Muscle of leg (tissue), 11 donors: ENCODE results near the gene SUSD4. TPM values are rescaled to one million over a fixed set of nuclear protein-coding genes. Genes with fewer than 3 reads are reported as not detected.

Source experiments
- DNase-seq: peaks from one replicate; pipeline ENCODE4 v3.0.0; 2013
- H3K27ac ChIP-seq: one replicate; pipeline ENCODE4 v1.5.1; 2013; ENCODE audit warnings: mild to moderate bottlenecking, low read length, control low read depth
- H3K27me3 ChIP-seq: one replicate; pipeline ENCODE4 v1.6.1; 2013; ENCODE audit warnings: low read length; ENCODE audit not compliant: control insufficient read depth, insufficient read depth
- H3K36me3 ChIP-seq: one replicate; pipeline ENCODE4 v1.6.1; 2013; ENCODE audit warnings: low read length; ENCODE audit not compliant: control insufficient read depth, insufficient read depth
- H3K4me1 ChIP-seq: one replicate; pipeline ENCODE4 v1.6.1; 2013; ENCODE audit warnings: low read length; ENCODE audit not compliant: control insufficient read depth, insufficient read depth
- H3K4me3 ChIP-seq: one replicate; pipeline ENCODE4 v1.5.1; 2013; ENCODE audit warnings: low read length, control low read depth
- H3K9me3 ChIP-seq: replicated peaks from 2 replicates; pipeline ENCODE4 v1.6.1; 2013; ENCODE audit warnings: low read depth, low read length; ENCODE audit not compliant: control insufficient read depth
- WGBS: methylation state at CpG from one replicate; pipeline ENCODE4 v1.1.5; 2013; ENCODE audit warnings: missing lambda C conversion rate; ENCODE audit not compliant: insufficient coverage; 5-methylcytosine and 5-hydroxymethylcytosine counted together
- polyA plus RNA-seq, 8 donors: library from polyadenylated mRNA; unstranded; fragments of 120-200 nt; gene quantifications; one replicate each; pipeline versions ENCODE4 v1.2.1 to v1.2.3, GENCODE V29; 2013; ENCODE audit warnings: inconsistent platforms in 1 of 8, low replicate concordance in 1 of 8; ENCODE audit not compliant: insufficient read length in 8 of 8, insufficient read depth in 1 of 8
- total RNA-seq: library from RNA; stranded (reverse); fragments of 120-200 nt; gene quantifications from one replicate; pipeline ENCODE4 v1.2.4, GENCODE V29; 2013

Gene SUSD4
- total and polyA plus RNA-seq, 9 donors: 2.0 to 4.1 (median 2.8) TPM

DNA sequence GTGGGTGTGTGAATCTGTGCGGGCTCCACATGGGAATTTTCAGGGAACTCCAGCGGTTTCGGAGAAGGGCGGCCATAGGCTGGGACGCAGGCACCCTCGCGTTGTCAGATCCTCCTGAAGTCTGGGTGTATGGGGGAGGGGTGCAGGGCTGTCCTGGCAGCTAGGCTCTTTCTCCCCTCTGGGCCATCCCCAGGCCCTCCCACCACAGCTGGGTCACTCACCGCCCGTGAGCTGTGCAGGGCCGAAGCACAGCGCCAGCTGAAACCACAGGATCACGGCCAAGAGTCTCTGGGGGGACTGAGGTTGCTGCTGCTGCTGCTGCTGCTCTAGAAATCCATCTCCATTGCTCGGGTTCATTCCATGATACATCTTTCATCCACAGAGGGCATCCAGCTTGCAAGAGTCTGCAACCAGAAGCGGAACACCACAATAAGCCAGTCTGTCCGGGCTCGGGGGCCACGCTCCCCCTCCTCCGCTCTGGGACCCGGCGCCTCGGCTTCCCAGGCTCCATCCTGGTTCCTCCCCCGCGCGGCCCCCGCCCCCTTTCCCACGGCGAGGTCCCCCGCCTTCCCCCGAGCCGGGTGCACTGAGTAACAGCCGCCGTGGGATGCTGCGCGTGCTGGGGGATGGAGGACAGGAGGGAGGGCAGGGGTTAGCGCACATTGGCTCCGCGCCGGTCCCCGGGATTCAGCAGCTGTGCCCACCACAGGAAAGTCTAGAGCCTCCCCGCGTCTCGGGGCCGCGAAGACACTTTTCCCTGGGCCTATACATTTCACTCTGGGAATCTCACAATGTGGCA lies 720 bp downstream of the SUSD4 start:
- DNase-seq: peak; percentile 73

DNA sequence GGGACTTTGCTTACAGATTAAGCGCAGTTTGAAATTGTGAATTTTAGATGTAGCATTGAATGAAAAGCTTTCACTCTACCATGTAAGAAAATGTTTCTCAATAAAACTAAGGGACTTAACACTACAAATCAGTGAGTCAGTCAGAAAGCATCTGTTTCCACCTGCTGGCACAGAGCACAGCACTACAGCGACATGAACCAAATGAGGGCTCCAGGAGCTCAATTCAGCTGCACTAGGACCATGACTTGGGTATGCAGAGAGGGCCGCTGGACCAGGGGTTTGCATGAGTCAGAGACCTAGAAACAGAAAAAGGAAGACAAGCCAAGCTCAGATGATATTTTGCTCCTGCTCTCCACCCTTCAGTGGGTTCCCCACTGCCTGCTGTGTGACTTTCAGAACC lies 5.2 kb downstream of the SUSD4 start:
- Histone ChIP-seq H3K36me3 (no peaks in the 10 kb centered on the region), H3K27ac (no peak overlapping the region), H3K27me3 (peaks cover 38% of the 10 kb centered on the region), H3K9me3 (no peaks in the 10 kb centered on the region), H3K4me3 (no peak overlapping the region), H3K4me1 (peaks cover 10% of the 10 kb centered on the region)
- WGBS: 45% methylated on average over 2 of the region's 3 CpGs
- no peak for DNase-seq

More for the DNA sequence above, 720 bp downstream of the SUSD4 start:
- under 1% methylated on average over 36 of the region's 44 CpGs for WGBS
- Histone ChIP-seq H3K27ac (peak overlapping the region; percentile 3), H3K9me3 (no peaks in the 10 kb centered on the region), H3K36me3 (no peaks in the 10 kb centered on the region), H3K4me1 (peaks cover 18% of the 10 kb centered on the region), H3K4me3 (peak overlapping the region; percentile 49), H3K27me3 (peaks cover 50% of the 10 kb centered on the region)

DNA sequence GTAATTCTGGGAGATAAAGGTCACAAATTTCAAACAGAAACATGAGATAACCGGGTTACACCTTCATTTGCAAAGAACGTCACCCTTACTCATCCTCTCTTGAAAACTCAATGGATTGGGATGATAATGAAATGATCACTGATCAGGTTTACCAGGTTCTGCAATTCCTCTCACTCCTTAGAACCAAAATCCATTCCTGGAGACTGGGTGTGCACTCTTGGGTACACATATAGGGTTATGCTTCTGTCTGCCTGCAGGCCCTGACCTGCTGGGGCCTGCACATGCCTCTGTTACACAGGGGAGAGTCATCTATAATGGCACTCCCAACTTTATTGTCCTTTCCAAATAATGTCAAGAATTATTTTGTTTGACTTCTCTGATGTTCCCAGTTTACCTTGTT lies 8.3 kb downstream of the SUSD4 start:
- no CpG with 5 or more reads among the region's 2 CpGs for WGBS

DNA sequence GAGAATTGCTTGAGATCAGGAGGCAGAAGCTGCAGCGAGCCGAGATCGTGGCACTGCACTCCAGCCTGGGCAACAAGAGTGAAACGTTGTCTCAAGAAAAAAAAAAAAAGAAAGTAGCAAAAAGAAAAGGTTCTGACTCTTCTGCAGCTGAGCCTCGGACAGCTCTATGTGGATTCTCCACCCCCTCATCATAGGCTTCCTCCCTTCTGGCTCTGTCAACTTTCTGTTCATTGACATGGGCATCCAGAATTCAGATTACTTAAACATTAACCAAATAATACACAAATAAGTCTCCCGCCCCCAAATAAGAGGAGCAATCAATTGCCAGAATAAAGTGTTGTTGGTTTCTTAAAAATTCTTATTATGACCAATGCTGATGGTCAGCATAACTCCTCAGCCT lies 10.0 kb downstream of the SUSD4 start:
- WGBS: no CpG with 5 or more reads among the region's 6 CpGs
- H3K36me3 ChIP-seq: no peaks in the 10 kb centered on the region
- peaks cover 9% of the 10 kb centered on the region for H3K4me1 ChIP-seq
- H3K27ac ChIP-seq: no peak overlapping the region
- H3K27me3 ChIP-seq: peaks cover 24% of the 10 kb centered on the region
- no peaks in the 10 kb centered on the region for H3K9me3 ChIP-seq
- no peak overlapping the region for H3K4me3 ChIP-seq
- no peak for DNase-seq

More for the DNA sequence above, 8.3 kb downstream of the SUSD4 start:
- no peak for DNase-seq
- H3K9me3 ChIP-seq: no peaks in the 10 kb centered on the region
- no peaks in the 10 kb centered on the region for H3K36me3 ChIP-seq
- peaks cover 6% of the 10 kb centered on the region for H3K4me1 ChIP-seq
- H3K4me3 ChIP-seq: no peak overlapping the region
- peaks cover 33% of the 10 kb centered on the region for H3K27me3 ChIP-seq
- no peak overlapping the region for H3K27ac ChIP-seq

DNA sequence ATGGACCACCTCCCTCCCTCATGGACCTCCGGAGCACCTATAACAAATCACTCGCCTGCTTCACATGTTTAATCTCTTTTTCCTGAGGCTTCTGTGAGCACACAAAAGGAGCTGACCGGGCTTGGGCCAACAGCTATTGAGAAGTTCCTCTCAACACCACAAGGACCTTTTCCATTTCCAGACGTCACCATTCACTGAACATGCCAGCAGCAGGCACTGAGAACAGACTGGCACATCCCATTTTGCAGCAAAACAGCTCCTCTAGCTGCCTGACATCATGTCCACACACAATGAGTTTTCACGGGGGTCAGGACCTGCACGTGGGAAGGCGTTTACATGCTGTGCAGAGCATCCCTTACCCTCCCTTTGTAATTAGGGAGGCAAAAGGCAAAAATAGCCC lies 11.0 kb downstream of the SUSD4 start:
- Histone ChIP-seq H3K27ac (no peak overlapping the region), H3K4me3 (no peak overlapping the region), H3K9me3 (no peaks in the 10 kb centered on the region), H3K4me1 (peaks cover 9% of the 10 kb centered on the region), H3K36me3 (no peaks in the 10 kb centered on the region), H3K27me3 (peaks cover 23% of the 10 kb centered on the region)
- DNase-seq: no peak
- 53% methylated on average over 4 of the region's 7 CpGs for WGBS

DNA sequence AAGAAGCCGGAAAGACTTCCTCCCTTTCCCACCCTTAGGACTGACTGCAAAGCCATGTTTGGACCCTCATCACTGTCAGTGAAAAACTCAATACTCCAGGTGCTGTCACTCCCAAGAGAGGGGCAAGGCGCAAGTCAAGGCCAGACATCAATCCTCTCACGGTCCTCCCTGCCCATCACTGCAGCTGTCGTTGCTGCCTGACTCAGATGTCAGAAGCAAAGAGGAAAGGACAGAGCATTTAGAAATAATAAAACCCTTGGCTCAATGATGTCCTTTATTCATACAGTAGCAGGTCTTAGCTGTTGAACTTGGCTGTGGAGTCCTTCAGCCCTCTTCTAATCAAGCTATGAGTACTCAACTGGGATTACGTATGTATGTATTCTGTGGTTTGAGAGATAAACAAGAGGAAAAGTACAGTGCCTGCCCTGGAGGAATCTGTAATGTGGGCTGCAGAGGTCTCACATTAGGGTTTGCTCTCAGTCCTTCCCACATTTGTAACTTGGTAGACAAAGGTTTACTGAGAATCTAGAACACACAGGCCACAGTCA lies 13.5 kb downstream of the SUSD4 start:
- Histone ChIP-seq H3K4me1 (peaks cover 9% of the 10 kb centered on the region), H3K36me3 (no peaks in the 10 kb centered on the region), H3K27ac (no peak overlapping the region), H3K9me3 (no peaks in the 10 kb centered on the region), H3K27me3 (peaks cover 23% of the 10 kb centered on the region), H3K4me3 (no peak overlapping the region)
- 100% methylated on average over 1 of the region's 5 CpGs for WGBS
- no peak for DNase-seq

DNA sequence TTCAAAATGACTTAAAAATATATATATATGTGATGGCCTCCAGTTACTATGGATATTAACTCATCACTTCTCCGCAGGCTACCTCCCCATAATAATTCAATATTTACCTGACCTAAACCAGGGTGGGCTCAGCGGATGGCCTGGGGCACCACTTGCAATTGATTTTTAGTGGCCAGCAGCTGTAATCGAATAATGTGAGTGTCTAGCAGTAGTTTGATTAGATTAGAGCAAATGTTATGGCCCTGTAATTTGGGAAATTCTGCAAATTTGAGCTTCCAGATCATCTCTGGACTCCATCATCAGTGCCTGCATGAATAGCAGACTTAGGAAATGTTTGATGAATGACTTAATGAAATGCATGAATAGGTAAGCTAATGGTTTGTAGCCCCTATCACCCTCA lies 14.7 kb downstream of the SUSD4 start:
- no peak for DNase-seq
- H3K27ac ChIP-seq: no peak overlapping the region
- peaks cover 9% of the 10 kb centered on the region for H3K4me1 ChIP-seq
- H3K27me3 ChIP-seq: peaks cover 23% of the 10 kb centered on the region
- no peak overlapping the region for H3K4me3 ChIP-seq
- WGBS: 93% methylated on average over 2 of the region's 3 CpGs
- no peaks in the 10 kb centered on the region for H3K36me3 ChIP-seq
- no peaks in the 10 kb centered on the region for H3K9me3 ChIP-seq

DNA sequence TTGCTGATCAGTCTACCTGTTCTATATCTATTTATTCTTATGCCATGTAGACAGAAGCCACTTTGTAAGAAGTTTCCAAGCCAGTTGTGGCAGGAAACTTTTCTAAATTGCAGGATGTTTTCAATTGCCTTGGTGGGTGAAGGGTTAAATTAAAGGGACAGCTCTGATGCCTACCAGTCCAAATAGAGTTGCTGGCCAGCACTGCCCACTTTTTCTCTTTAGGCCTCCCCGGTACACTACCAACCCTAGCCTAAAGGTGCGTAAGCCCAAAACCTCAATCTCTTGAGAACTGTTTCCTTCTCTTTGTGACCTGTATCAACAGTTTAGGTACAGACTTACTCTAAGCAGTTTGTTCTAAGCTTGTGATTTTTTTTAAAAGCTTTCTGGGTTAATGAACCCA lies 15.5 kb downstream of the SUSD4 start:
- WGBS: no CpG with 5 or more reads among the region's 2 CpGs
- DNase-seq: no peak
- Histone ChIP-seq H3K4me3 (no peak overlapping the region), H3K4me1 (peaks cover 9% of the 10 kb centered on the region), H3K36me3 (no peaks in the 10 kb centered on the region), H3K27ac (no peak overlapping the region), H3K27me3 (peaks cover 18% of the 10 kb centered on the region), H3K9me3 (no peaks in the 10 kb centered on the region)

DNA sequence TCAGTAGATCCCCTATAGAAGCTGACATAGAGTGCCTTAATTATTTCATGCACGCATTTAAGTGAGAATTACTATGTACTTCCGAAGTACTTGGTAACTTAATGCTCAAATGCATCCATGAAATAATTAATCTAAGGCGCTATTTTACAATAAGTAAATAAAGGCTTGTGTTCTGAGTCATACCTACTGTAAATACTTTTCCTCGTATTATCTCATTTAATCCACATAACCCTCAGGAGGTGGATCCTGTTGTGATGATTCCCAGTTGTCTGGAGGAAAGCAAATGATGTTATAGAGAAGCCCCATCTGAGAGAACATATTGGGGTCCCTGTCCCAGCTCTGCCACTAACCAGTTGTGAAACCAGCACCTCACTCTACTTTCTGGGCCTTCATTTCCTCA lies 16.4 kb downstream of the SUSD4 start:
- Histone ChIP-seq H3K27ac (no peak overlapping the region), H3K4me1 (peaks cover 9% of the 10 kb centered on the region), H3K9me3 (no peaks in the 10 kb centered on the region), H3K36me3 (no peaks in the 10 kb centered on the region), H3K4me3 (no peak overlapping the region), H3K27me3 (peaks cover 10% of the 10 kb centered on the region)
- DNase-seq: no peak
- no CpG with 5 or more reads among the region's 4 CpGs for WGBS

DNA sequence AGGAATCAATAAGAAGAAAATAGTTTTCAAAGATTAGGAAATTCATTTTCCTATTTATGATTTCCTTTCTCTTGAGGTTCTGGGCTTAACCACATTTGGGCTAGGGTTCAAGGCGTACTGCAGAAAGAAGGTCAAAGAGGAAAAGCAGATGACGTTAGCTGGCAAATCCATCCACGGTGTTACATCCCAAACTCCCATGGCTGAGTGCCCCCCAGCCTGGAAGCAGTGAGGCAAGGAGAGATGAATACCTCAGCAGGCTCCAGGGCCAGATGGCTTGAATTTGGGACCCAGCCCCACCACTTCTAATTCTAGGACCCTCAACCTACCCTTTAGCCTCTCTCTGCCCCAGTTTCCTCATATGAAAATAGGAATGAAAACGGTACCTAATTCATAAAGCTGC lies 17.7 kb downstream of the SUSD4 start:
- Histone ChIP-seq H3K4me1 (peaks cover 14% of the 10 kb centered on the region), H3K27ac (no peak overlapping the region), H3K9me3 (no peaks in the 10 kb centered on the region), H3K36me3 (no peaks in the 10 kb centered on the region), H3K27me3 (peaks cover 5% of the 10 kb centered on the region), H3K4me3 (no peak overlapping the region)
- WGBS: no CpG with 5 or more reads among the region's 4 CpGs
- no peak for DNase-seq
